HG02884 (cell line): ENCODE data around the gene SNAPC2.

ENCODE experiments used
- ATAC-seq: cut with Tn5 transposase; IDR thresholded peaks from one replicate; pipeline ENCODE4 v1.9.1; 2021; ENCODE audit warnings: mild to moderate bottlenecking, moderate library complexity; ENCODE audit not compliant: unreplicated experiment

SNAPC2 gene

DNA sequence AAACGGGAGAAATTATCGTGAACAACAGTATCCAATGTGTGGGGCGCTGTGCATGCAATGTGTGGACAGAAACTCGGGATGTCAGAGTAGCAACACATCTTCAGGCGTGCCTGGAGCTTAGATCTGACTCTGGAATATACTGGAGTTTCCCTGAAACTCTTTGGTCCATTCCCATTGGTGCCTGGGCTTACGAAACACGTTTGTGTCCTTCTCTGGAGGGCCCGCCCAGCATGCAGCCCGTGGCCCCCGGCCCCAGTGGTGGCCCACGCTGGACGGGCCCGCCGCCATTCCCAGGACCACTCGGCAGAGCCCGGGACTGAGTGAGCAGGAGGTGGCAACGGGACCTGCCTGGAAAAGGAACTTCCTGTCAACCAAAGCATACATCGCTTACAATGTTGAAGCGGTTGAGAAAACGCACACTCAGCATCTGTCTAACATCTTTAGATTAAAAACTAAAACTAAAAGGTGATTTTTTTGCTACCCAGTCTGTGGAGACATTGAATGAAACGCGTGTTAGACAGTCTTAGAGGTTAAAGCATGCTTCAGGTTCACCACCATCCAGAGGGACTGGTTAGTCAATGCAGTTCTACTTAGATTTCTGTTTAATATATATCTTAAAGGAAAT is 42.6 kb downstream of the SNAPC2 start:
- no peak for ATAC-seq

DNA sequence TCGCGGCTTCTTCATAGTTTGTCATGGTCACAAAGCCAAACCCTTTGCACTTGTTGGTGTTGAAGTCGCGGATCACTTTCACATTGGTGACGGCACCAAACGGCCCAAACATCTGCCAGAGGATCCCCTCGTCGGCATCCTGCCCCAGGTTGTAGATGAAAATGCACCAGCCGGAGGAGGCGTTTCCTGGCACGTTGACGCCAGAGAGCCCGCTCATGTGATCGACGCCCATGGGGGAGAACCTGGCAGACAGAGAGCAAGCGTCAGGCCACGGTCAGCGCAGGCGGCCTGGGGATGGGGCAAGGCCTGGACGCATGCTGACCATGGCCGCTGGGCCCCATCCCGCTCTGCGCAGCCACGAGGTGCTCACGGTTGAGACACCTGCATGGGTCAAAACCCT is 43.4 kb downstream of the SNAPC2 start:
- ATAC-seq, result no peak

DNA sequence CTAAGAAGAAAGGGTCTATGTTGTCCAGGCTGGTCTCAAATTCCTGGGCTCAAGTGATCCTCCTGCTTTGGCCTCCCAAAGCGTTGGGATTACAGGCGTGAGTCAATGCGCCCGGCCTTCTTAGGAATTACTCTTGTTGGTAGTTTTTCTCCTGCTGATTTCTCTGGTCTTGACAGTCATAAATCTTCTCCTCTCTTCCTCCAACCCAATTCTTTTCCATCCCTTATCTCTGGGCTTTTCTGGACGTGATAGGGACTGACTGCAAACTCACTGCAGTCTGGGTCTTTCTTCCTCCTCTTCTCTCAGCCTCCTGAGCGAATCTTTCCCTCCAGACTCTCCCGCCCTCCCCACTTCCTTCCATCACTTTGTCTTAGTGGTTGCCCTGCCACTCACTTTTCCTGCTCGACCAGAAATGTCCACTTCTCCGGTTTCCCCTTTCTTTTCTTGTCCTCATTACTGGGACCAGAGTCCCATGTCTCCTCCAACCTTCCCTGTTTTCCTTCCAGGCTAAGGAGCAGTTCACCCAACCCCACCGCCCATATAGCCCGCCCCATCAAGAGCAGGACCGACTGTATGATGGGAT is 45.2 kb downstream of the SNAPC2 start:
- ATAC-seq, result no peak

DNA sequence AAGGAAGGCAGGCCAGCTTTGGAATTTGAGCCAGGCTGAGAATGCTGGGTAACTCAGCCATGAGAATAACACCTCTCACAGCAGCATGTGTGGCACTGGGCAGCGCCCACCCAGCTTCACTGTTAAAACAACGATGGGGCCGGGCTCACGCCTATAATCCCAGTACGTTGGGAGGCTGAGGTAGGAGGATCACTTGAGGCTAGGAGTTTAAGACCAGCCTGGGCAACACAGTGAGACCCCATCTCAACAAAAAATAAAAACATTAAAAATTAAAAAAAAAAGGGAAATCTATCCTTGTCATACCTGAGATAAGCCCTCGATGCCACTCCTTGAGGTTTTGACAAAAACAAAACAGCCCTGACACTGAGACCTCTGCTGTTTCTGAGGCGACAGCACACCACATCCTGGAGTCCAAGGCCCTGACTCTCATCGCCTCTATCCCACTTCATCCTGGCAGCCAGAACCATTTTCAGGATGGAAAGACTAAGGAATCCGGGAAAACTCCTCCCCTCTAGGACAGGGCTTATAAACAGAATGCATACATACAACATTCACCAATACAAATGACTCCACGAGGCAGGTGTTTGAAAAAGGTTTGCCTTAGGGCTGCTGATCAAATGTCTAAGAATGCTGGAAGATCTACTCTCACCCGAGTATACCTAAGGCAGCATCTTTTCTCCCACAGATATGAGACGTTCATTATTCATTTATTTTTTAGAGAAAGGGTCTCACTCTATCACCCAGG is 46.0 kb downstream of the SNAPC2 start:
- no peak for ATAC-seq

DNA sequence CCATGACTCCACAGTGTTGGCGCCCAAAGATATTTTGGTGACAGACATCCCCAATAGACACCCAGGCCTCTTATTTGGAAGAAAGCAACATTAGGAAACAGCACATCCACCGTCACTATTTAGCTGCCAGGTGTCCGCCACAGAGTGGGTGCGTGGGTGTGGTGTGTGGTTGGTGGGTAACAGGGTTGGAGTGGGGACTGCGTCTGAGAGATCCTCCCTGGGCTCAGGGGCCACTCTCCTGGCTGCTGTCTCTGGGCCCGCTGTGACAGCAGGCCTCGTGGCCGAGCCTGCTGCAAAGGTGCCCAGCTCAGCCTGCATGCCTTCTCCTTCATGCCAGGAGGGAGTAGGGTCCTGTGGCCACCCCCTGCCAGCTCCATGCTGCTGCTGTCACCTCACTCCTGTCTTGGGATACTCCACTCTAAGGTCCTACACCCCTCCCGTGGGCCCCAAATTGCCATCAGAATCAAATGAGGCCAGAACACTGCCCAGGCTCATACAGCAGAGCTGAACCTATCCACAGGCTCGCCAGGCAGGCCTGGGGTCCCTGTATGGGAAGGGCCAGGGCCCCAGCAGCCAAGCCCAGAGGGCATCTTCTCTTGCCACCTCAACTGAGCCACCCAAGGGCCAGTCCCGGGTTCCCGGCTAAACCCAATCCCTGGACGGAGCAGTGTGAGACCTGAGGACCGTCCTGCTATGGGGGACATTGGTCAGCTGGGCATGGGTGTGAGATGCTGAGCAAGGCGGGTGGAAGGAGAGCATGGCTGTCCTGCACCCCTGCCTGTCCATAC is 48.1 kb downstream of the SNAPC2 start:
- ATAC-seq, result no peak

DNA sequence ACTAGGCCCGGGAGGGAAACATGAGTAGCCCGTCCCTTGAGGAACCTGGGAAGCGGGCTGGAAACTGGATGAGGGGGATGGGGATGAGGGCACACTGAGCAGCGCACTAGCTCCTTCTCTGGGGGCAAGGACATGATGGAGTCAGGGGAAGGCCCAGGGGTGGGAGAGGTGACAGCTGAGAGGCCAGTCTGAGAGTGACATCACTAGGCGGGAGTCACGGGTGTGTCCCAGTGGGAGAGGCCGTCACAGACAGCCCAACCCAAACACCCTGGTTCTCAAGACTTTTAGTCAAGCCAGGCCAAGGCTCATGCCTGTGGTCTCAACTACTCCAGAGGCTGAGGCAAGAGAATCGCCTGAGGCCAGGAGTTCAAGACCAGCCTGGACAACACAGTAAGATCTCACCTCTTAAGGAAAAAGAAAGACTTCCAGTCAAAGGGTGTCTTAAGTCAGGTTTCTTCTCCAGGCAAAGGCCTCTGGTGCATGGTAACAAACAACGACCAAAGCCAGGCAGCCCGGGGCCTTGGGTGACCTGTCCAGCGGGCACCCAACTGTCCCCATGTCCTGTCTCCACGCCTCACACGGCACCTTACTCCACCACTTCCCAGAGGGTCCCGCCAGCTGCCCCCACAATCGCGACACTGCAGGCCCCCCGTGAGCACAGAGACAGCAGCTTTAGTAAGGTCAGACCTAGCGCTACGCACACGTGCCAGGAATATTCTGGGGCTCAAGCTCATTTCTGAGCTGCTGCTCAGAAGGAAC is 48.8 kb downstream of the SNAPC2 start:
- ATAC-seq, result no peak

DNA sequence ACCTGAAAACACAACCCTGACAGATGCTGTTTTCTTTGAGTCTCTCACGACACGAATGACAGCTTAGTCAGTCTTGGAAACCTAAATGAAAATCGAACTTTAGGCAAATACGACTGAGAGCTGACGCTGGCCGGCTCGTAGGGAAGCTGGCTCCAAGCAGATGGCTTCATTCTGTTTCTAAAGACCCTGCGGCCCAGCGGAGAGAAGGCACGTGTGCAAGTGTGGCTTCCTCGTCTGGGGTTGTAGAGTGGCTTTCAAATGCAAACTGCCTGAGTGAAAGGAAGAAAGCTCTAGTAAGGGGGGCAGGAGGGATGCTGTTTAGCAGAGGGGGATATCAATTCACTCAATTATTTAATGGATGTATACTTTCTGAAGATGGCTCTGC is 49.4 kb downstream of the SNAPC2 start:
- ATAC-seq, result no peak

DNA sequence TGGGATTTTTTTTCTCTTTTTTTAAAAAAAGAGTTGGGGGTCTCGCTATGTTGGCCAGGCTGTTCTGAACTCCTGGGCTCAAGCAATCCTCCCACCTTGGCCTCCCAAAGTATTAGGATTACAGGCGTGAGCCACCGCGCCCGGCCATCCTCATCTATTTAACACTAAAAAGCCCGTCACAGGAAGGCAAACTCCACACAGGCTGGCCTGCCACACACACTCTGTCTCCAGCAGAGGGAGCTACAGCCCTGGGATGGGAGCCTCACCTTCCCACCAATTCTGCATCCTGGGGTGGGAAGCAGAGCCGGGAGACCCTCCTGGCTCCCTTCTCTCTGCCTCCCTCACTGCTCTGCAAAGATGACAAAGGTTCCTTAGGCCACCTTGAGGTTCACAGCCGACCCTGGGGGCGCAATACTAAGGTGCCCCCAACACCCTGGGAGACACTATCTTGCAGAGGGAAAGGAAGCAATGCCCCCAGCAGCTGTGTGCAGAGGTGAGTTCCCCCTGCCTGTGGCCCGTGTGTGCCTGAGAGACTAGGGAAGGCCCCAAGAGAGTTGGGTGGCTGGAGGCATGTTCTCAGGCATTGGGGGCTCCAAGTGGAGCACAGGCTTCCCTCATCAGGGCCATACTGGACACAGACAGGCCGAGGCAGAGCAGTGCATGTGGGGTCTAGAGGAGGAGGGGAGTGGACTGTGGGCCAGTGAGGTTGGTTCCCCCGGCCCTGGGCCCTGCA is 50.7 kb downstream of the SNAPC2 start:
- ATAC-seq, result no peak

DNA sequence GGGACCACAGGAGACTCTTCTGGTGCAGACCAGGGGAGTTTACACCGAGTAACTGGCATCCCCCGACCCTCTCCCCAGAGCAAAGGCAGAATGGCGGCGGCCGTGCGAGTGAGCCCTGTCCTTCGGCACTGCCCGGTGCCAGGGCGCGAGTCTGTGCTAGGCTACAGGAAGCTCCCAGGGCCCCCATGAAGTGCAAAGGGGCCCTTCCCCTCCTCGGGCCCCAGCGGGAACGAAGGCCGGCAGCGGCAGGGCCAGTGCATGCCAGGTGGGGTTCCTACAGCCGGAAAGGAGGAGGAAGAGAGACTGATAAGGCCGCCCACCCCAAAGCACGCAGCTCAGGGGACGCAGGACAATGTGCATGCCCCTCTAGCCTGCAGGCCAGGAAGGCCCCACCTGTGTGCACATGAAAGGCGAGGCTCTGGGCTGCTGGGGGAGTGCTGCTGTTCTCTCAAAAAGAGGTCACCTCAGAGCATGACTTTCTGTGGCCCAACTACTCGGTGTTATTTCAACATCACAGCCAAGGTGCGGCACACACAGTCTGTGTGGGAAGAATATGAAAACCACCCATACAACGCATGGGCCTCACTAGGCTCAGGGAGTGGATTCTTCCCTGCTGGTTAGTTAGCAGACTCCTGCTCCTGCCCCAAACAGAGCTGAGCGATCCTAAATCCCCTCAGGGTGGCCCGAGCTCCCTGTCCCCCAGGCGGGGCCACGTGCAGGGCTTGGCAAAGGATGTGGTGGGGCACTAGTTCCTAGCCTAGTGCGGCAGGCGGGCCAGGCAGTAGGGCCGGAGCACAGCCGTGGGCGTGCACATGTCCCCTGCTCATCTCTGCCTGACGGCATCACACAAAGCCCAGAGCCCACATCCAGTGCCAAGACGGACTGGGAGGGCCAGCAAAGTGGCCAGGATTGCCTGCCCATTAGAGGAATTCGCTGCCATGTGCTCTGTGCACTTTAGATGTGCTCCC is 51.7 kb downstream of the SNAPC2 start:
- ATAC-seq, result no peak
